SW480 (cell line): ENCODE data around the gene FADS6.
A peak's percentile ranks its signal among the peaks of the same experiment; 100 is the strongest.
"Not testable (repeated sequence)": the region's sequence is repeated elsewhere in the genome, so short reads cannot be mapped to it uniquely, and the experiment has no call there.

ENCODE experiments used
- DNase-seq: peaks from one replicate; pipeline ENCODE4 v3.0.0-alpha.2; 2016; ENCODE audit warnings: low spot score

Gene FADS6

DNA sequence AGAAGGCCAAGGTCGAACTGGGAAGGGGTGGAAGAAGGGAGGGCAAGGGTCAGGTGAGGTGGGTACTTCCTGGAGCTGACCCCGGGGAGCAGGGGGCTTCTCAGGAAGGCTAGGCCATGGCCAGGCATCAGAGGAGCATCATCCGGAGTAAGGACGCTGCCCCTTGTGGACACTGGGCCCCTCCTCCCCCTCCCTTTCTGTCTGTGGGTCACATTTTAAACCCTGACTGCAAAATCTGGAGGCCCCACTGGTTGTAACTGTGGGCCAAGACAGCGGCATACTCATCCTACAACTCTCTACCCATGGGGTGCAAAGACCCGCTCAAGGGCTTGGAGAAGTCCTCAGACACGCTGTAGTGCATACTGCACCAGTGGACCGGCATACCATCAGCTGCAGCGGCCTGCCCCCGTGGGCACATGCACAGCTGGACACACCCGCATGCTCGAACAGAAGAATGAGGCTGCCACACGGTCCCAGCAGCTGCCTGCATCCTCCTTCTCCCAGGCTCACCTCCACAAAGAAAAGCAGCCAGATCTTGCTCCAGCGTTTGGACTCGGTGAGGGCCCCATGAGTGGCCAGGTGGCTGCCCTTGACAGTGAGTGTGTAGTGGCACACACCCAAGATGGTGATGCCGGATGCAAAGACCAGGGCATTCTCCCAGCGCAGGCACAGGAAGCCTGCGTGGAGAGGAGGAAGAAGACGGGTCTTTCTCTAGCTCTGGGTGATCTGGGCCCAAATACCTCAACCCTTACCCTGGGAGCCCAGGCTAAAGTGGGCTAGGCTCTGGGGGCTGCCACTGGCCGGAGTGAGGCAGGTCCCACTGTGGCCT lies 1.2 kb downstream of the FADS6 start:
- no peak for DNase-seq

DNA sequence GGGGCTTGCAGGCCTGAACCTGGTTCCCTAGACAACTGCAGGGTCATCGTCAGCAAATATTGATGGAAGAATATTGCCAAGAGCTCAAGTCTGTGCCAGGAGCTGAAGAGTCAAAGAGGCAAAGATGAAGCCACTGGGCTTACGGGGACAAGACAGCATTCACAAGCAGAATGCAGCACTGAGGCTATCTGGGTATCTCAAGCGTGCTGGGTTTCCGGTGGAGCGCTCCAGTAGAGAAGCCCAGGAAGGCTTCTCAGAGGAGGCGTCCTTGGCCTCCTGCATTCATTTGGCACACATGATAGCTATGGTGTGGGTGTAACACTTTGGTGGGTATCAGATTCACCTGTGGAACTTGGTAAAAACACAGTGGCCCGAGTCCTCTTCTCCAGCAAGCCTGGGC lies 2.9 kb downstream of the FADS6 start:
- DNase-seq: no peak

DNA sequence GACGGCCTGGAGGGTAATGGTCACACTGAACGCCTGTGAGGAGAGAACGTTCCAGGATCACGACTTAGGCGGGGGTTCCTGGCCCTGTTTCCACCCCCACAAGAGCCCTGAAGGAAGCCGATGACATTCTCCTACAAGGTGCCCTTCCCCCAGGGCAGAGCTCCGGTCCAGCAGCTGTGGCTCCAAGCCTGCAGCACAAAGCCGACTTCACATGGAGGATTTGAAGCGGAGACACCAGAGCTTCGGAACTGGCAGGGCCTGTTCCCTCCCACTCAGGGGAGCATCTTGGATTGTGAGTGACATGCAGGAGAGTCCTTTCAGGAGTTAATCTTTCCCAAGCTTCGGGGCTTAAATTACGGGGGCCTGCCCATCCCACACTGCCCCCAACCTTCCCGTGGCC lies 5.0 kb downstream of the FADS6 start:
- DNase-seq: no peak

DNA sequence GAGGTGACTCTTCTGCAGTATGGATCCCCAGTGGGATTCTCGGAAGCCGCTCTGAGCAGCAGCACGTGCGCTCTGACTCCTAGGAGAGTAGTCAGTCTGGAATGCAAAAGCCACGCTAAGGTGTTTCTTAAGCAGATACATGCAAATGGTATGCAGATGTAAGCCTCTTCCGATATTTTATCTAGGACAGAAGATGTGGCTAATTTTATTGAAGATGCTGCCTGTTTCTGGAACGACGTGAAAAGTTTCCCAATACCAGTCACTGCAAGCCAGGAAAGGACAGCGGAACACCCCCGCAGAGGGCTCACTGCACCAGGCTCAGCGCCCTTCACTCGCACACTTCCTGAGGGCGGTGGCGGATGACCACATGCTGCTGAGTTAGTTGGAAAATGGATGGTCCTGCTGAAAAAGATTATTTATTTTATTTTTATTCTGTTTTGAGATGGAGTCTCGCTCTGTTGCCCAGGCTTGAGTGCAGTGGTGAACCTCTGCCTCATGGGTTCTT lies 10.1 kb downstream of the FADS6 start:
- DNase-seq: no peak

DNA sequence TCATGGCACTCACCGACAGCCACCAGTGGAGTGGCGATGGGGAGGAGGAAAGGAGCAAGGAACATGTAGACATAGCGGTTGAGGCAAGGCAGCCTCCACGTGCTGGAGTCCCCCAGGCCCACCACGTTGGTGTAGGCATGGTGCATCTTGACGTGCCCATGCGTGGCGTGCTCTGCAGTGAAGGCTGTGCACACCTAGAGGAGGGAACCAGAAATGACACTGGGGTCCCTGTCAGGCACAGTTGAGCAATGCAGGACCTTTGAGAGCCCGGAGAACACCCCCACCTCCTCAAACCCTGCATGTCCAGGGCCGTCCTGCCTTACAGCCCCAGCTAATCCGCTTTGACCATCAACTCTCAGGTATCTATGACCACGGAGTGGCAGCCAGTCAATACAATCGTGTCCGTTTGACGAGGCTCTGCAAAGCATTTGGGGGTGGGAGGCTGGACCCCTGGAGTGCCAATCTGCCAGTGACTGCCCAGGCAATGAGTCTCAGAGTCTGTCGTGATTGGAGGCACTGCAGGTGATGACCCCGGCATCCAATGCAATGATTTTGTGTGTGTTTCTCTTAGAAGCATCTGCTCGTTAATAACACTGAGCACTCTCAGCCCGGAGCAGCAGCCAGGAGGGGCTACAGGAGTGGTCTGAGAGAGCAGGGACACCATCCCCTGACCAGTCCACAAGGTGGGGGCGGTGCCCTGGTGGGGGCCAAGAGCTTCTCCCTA lies 10.8 kb downstream of the FADS6 start:
- DNase-seq: no peak

DNA sequence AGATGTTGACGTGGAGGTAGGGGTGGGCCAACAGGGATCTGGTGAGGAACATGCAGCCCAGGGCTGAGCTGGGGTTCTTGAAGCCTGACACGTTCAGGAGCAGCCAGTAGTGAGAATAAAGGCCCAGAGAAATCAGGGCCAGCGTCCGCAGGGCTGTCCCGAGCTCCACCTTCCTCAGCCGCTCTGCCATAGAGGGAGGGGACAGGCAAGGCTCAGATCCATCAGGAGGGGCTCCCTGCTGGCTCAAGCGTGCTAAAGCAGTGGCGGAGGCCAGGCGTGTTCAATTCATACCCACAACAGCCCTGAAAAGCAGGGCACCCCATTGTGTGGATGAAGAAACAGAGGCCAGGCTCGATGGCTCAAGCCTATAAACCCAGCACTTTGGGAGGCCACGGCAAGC lies 12.4 kb downstream of the FADS6 start:
- no peak for DNase-seq

DNA sequence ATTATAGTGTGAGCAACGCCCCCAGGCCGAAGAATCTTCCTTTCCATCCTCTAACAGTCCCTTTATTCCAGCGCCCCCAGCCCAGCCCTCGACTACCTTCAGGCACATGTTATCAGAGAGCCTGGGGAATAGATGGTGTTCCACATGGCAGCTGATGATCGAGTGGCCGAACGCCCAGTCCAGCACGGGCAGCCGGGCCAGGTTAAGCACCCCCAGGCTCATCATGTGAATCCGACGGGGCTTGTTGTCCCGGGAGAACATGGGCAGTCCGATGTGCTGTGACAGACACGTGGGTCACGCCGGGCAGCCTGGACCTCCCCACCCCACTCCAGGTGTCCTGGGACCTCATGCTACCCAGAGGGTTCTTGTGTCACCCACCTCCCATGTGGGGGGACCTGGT lies 14.1 kb downstream of the FADS6 start:
- no peak for DNase-seq

DNA sequence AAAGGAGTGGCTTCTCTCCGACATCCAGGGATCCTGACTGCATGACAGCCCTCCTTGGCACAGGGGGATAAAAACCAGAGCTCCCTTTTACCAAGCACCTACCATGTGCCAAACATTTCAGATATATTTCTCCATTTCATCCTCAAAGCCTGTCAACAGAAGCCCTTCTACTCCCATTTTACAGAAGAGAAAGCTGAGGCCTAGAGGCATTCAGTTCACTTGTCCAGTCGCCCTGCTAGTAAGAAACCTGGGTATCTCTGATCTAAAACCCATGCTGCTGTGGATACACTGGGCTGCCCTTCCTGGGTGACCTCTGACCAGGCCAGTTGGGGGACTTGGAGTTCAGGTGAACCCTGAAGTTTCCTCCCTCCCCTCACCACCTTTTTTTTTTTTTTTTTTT lies 14.8 kb downstream of the FADS6 start:
- DNase-seq: no peak

DNA sequence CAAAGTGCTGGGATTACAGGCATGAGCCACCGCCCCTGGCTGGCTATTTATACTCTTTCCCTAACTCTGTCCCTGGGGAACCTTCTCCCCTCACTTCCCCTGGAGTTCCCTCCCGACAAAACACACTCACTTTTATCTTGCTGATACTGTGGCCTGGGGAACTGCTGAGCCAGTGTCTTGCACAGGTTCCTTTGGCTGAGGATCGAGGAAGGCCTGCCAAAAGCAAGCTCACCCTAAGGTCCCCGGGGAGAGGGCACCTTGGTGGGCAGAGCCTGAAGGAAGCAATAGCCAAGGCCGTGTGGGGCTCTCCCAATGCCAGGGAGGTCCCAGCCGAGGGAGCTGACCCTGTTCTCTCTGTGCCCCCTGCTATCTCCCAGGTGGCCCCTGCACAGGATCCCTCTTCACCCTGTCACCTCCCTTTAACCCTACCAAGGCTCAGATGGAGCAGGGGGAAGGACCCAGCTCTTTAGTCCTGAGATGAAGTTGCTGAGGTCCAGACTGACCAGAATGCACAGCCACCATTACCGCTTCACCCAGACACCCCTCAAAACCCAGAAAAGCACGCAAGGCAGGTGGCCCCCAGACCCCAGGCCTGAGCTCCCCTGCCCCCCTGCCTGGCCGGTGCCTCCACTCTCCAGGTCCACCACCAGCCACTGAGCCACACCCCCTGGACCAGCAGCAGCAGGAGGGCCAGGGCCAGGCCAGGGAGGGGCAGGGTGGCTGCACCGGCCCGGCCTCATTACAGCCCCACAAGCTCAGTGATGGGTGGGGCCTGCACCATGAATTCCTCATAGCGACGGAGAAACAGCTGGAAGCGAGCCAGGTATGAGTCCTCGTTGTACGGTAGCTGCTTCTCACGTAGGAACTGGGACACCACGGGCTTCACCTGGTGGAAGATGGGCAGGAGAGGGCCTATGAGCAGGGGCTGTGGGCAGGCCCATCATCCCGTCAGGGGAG lies 15.6 kb downstream of the FADS6 start:
- DNase-seq: peak; percentile 79

DNA sequence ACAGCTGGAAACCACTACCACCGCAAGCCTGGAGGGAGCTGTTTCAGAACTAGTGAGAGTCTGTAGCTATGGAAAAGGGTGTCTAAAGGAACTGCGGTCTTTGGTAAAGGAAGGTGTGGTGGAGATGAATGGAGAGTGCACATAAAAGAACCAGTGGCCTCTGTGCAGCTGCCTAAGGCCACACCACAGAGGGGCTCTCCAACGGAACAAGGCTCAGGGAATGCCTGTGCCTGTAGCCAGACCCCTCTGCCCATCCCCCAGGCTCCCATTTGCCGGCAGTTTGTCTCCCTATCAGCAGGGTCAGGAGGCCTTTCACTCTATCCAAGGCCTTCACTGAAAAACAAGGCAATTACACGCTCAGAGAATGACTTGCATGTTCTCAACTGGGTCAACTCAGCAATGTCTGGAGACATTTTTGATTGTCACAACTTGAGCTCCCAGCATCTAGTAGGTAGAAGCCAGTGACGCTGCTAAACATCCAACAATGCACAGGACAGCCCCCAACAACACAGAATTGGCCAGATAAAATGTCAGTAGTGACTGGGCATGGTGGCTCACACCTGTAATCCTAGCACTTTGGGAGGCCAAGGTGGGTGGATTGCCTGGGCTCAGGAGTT lies 17.3 kb downstream of the FADS6 start:
- peak; percentile 21 for DNase-seq

DNA sequence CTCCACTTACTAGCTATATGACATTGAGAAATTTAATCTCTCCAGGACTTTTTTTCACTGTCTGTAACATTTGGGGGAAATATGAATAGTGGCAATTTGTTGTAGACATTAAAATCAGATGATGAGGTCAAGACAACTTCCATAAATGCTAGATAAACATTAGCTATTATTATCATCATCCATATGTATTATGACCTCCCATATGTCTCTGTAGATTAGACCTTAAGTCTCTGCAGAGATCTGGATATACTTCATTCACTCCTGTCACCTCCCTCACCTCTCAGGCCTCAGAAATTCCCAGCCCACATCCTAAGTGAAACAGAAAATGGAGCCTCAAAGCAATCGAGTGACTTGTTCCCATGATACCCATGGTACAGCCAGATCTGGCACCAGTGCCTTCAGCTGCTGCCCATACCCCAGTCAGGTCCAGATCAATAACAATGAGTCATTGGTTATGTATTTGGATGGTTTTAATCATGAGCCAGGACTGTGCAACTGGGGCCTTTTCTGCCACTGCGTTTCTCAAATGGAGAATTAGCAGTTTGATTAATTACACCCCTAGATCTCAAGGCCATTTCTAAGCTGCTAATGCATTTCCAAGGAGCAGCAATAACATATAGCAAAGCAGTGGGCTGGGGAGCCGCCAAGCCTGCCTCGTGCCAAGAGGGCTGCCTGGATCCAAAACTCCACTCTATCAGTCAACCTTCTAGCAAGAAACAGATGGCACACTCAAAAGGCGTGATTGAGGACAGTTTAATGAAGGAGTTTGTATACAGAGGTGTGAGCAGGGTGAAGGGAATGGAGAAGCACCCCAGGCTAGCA lies 18.1 kb downstream of the FADS6 start:
- DNase-seq: no peak

DNA sequence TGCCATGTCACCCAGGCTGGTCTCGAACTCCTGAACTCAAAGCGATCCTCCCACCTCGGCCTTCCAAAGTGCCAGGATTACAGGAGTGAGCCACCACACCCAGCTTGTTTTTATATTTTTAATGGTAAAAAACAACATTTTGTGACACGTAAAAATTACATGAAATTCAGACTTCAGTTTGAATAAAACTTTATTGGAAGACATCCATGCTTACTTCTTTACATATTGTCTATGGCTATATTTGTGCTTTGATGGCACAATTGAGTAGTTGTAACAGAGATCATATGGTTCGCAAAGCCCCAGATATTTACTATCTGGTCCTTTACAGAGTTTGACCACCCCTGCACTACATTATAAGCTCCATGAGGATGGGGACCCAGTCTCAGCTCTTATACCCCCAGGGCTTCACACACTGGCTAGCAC lies 18.8 kb downstream of the FADS6 start:
- DNase-seq: no peak

DNA sequence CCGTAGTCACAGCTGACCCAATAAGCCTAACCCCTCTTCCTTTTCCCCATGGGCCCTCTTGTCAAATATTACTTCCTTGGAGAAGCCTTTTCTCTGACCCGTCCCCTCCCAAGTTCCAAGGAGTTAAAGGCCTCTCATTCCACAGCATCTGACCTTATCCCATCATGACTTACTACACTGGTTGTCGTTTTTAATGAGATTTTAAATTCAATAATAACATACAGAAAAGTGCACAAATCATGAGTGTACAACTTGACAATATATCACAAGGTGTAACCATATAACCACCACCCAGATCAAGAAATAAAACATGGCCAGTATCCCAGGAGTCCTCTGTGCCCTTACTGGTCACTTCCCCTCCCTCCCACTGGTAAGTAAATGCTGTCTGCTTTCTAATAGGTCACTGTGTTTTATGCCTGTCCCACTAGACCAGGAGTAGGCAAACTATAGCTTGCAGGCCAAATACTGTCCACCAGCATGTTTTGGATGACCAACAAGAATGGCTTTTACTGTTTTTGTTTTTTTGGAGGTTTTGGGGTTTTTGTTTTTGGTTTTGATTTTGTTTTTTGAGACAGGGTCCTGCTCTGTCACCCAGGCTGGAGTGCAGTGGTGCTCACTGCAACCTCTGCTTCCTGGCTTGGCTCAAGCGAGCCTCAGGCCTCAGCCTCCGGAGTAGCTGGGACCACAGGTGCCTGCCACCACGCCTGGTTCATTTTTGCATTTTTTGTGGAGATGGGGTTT lies 19.4 kb downstream of the FADS6 start:
- DNase-seq: peak; percentile 46

DNA sequence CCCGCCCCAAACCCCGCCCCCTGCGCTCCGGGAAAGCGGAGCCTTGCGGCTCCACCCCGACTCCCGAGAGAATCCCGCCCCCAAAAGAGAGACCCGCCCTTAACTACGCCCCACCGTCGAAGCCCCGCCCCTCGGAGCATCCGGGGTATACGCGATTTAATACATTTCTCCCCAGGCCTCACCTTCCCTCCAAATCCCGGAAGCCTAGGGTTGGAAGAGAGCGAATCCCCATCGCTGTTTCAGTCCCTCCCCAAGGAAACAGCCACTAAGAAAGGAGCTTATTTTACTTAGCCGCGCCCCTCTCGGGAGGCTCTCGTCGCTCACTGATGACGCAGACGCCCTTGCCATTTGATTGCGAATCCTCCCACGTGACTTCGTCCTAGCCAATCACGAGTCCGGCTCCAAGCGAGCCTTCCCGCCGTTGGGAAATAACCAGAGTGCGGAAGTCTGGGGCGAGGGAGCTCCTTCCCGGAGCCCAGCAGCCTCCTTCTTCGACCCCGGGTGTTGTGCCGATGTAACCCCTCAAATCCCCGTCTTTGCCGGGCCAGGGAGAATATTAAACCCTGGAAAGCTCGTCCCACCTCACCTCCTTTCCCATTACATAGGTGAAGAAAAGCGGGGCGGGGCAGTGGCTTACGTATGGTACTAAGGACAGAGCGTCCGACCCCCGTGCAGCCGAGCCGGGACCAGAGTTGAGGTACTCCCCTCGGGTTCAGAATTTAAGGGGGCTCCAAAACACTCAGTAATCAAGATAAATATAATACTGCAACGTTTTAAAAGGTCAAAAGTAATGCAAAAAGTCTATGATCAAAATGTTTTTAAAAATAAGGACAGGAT lies 20.2 kb downstream of the FADS6 start:
- DNase-seq: peak; percentile 100

DNA sequence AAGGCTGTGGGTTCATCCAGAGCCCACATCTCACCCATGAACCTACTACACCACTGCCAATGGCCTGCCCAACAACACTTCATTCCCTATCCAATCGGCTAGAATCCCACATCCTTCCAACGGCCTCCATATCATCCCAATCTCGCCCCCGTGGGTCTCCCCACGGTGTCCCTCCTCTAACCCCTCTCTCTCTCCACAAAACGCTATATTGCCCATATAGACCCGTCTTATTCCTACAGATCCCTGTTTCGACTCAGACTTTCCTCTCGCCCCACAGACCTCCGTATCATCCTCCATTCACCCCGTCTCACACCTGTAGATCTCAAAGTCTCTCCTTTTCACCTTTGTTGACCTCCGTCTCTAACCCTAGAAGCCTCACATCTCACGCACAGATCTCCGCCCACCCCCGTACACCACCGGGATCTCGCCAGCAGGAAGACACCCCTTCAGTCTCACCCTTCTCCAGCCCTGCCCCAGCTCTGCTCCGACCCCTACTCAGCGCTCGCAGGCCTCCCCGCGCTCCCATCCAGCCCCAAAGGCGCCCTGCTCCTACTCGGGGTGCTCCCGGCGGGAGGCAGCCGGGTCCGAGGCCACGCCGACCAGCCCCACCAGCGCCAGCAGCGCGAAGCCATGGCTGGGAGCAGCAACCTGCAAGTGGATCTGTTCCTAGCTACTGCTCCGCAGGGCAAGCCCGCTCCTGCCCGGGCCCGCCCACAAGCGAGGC lies 21.0 kb downstream of the FADS6 start, which contains the start of gene FDXR:
FDXR (minus strand) TSS at position 682 of the 724 bp plus-strand sequence; CDS start at position 632, 50 bp downstream.
- DNase-seq: peak; percentile 25

DNA sequence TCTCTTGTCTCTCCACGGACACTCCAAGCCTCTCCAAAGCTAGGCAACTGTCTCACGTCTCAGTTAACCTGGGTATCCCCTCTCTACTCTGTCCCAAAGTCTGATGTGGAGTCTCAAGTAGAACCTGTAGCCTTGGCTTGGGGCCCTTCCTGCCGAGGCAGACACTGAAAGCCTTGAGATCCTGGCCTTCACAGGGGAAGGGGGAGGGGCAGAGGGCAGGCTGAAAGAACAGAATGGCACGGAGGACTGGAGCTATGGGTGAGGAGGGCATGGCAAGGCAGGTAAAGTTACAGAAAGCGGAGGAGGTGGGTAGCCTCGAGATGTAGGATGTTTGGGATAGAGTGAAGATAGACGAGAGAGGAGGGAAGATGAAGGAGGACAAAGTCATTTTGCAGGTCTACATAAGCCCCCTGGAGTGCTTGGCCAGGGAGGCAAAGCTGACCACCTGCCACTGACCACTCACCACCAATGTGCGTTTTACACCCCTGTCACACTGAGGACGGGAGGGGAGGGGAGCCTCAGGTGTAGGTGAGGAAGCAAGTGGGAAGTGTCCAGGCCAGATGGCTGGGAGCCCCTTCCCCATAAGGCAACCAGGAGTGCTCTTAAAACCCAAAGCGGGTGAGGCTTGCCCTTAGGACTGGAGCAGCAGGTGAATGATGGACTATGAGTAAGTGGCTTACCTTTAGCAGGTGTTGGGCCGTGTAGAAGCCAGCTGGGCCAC lies 21.9 kb downstream of the FADS6 start:
- DNase-seq: no peak

DNA sequence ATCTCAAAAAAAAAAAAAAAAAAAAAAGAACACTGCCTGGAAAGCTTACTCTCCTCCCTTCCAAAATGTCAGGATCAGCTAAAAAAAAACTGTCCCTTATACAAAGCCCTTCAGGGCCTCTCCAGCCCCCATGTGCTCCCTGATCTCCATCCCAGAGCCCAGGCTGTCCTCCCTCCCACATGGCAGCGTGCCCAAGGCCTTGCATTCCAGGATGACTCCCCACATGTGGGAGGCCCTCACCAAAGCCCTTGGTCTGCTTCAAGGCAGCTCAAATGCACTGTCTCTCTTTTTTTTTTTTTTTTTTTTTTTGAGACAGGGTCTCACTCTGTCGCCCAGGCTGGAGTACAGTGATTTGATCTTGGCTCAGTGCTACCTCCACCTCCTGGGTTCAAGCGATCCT lies 22.9 kb downstream of the FADS6 start:
- no peak for DNase-seq

DNA sequence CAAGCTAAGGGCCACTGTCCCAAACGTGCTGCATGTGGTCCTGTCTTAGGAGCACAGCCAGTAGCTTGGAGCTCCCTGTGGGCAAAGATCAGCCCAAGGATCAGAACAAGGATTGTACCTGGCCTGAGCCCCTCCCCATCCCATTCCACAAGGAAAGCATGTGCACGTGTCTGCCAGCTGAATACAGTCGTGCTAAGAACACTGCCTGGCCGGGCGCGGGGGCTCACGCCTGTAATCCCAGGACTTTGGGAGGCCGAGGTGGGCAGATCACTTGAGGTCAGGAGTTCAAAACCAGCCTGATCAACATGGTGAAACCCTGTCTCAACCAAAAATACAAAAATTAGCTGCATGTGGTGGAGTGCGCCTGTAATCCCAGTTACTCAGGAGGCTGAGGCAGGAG lies 23.4 kb downstream of the FADS6 start:
- not testable (repeated sequence) for DNase-seq
